Measurements from ENCODE around the gene JARID2. TPM values are rescaled to one million over a fixed set of nuclear protein-coding genes. Genes with fewer than 3 reads are reported as not detected.

Gene JARID2
- total and polyA plus RNA-seq, 7 experiments from 2014 or later: 6.9 to 39.6 (median 24.1) TPM

GRCh38 chr6:15420959-15421438 is 175.1 kb downstream of the JARID2 start:
- peaks cover 10 to 60% (median 31%) of the 10 kb centered on the region in 5 donors for H3K36me3 Mint-ChIP-seq
- peak overlapping the region; percentile 3 to 86 (median 69) for H3K4me3 Mint-ChIP-seq
- peak overlapping the region; percentile 63 to 93 (median 87) for H3K27ac Mint-ChIP-seq
- Histone ChIP-seq H3K4me3 (ENCODE audit: low read length) (peak overlapping the region; percentile 9), H3K36me3 (ENCODE audit: control insufficient read depth in 2 of 3, insufficient read depth in 3 of 3, low read length in 3 of 3) (no peaks in the 10 kb centered on the region), H3K27me3 (ENCODE audit: control insufficient read depth in 2 of 2, insufficient read depth in 2 of 2, low read length in 2 of 2) (no peaks in the 10 kb centered on the region), H3K9me3 (ENCODE audit: control insufficient read depth in 2 of 3, low read length in 3 of 3) (peaks cover 0 to 11% (median 0%) of the 10 kb centered on the region in 3 experiments), H3K27ac (ENCODE audit: low read depth, low read length) (peak overlapping the region; percentile 23), H3K4me1 (ENCODE audit: control insufficient read depth in 2 of 2, insufficient read depth in 2 of 2, low read length in 2 of 2) (peaks cover 17 to 31% of the 10 kb centered on the region in 2 donors)
- peaks cover 0 to 42% (median 18%) of the 10 kb centered on the region in 11 donors for H3K9me3 Mint-ChIP-seq
- H3K27me3 Mint-ChIP-seq: no peaks in the 10 kb centered on the region
- intact Hi-C loops (cut with micrococcal nuclease): loop anchor here (1.0 to 10.0 kb wide), 4 partner anchors 17 to 686 kb away; no protein-coding TSS in a partner anchor
- peak; percentile 80 for ATAC-seq
- peaks cover 37 to 65% (median 57%) of the 10 kb centered on the region in 7 donors for H3K4me1 Mint-ChIP-seq
- DNase-seq: peak in 4 of 9 donors; percentile 24 to 41 (median 28)
- ChIA-PET POLR2A (interaction anchor here (0.9 to 1.5 kb wide), 4 partner anchors 9 to 707 kb away, joined by 3 to 4 read pairs (median 3); no protein-coding TSS in a partner anchor), CTCF (interaction anchor here (0.6 to 1.4 kb wide), 6 partner anchors 12 to 1291 kb away, joined by 3 to 4 read pairs (median 4); no protein-coding TSS in a partner anchor)

- Histone ChIP-seq H3K4me3 (ENCODE audit: low read length) (peak overlapping the region; percentile 9), H3K36me3 (ENCODE audit: control insufficient read depth in 2 of 3, insufficient read depth in 3 of 3, low read length in 3 of 3) (no peaks in the 10 kb centered on the region), H3K4me1 (ENCODE audit: control insufficient read depth in 2 of 2, insufficient read depth in 2 of 2, low read length in 2 of 2) (peaks cover 17 to 42% of the 10 kb centered on the region in 2 donors), H3K27me3 (ENCODE audit: control insufficient read depth in 2 of 2, insufficient read depth in 2 of 2, low read length in 2 of 2) (no peaks in the 10 kb centered on the region), H3K9me3 (ENCODE audit: control insufficient read depth in 2 of 3, low read length in 3 of 3) (peaks cover 0 to 11% (median 0%) of the 10 kb centered on the region in 3 experiments), H3K27ac (ENCODE audit: low read depth, low read length) (no peak overlapping the region)
- ChIA-PET POLR2A (interaction anchor here (0.6 to 1.7 kb wide), 5 partner anchors 10 to 706 kb away, joined by 3 to 5 read pairs (median 3); no protein-coding TSS in a partner anchor), CTCF (interaction anchor here (0.5 to 1.4 kb wide), 8 partner anchors 11 to 1293 kb away, joined by 3 to 4 read pairs (median 3); no protein-coding TSS in a partner anchor)
- peaks cover 6 to 56% (median 25%) of the 10 kb centered on the region in 5 donors for H3K36me3 Mint-ChIP-seq
- peaks cover 43 to 71% (median 63%) of the 10 kb centered on the region in 7 donors for H3K4me1 Mint-ChIP-seq
- H3K4me3 Mint-ChIP-seq: peak overlapping the region; percentile 54 to 88 (median 70)
- H3K9me3 Mint-ChIP-seq: peaks cover 0 to 35% (median 13%) of the 10 kb centered on the region in 11 donors
- DNase-seq (peak in 1 of 9 donors; percentile 35), ATAC-seq (peak; percentile 61)
- intact Hi-C loops (cut with micrococcal nuclease): loop anchor here (1.0 to 10.0 kb wide), 5 partner anchors 18 to 687 kb away; no protein-coding TSS in a partner anchor
- no peaks in the 10 kb centered on the region for H3K27me3 Mint-ChIP-seq
- H3K27ac Mint-ChIP-seq: peak overlapping the region in 8 of 9 donors; percentile 8 to 93 (median 58)
Observed at GRCh38 chr6:15421945-15422733, 176.3 kb downstream of the JARID2 start.

- Histone ChIP-seq H3K27ac (ENCODE audit: low read depth, low read length) (no peak overlapping the region), H3K27me3 (ENCODE audit: control insufficient read depth in 2 of 2, insufficient read depth in 2 of 2, low read length in 2 of 2) (no peaks in the 10 kb centered on the region), H3K4me3 (ENCODE audit: low read length) (no peak overlapping the region), H3K4me1 (ENCODE audit: control insufficient read depth in 2 of 2, insufficient read depth in 2 of 2, low read length in 2 of 2) (peaks cover 20 to 50% of the 10 kb centered on the region in 2 donors), H3K9me3 (ENCODE audit: control insufficient read depth in 2 of 3, low read length in 3 of 3) (peaks cover 0 to 11% (median 0%) of the 10 kb centered on the region in 3 experiments), H3K36me3 (ENCODE audit: control insufficient read depth in 2 of 3, insufficient read depth in 3 of 3, low read length in 3 of 3) (no peaks in the 10 kb centered on the region)
- Mint-ChIP-seq H3K9me3 (peaks cover 0 to 22% (median 10%) of the 10 kb centered on the region in 11 donors), H3K4me1 (peaks cover 53 to 80% (median 75%) of the 10 kb centered on the region in 7 donors), H3K4me3 (peak overlapping the region in 5 of 10 donors; percentile 14 to 48 (median 41)), H3K27me3 (no peaks in the 10 kb centered on the region), H3K27ac (peak overlapping the region in 3 of 9 donors; percentile 9 to 72 (median 21)), H3K36me3 (peaks cover 7 to 56% (median 15%) of the 10 kb centered on the region in 5 donors)
- ChIA-PET CTCF (no interaction called here), POLR2A (interaction anchor here (1.7 kb wide), 1 partner anchor 11 kb away, joined by 5 read pairs; no protein-coding TSS in a partner anchor)
- intact Hi-C loops (cut with micrococcal nuclease): loop anchor here (5.0 to 10.0 kb wide), 2 partner anchors 56 to 689 kb away; no protein-coding TSS in a partner anchor
- DNase-seq (no peak), ATAC-seq (no peak)
Observed at GRCh38 chr6:15423286-15423993, 177.6 kb downstream of the JARID2 start.

DNA sequence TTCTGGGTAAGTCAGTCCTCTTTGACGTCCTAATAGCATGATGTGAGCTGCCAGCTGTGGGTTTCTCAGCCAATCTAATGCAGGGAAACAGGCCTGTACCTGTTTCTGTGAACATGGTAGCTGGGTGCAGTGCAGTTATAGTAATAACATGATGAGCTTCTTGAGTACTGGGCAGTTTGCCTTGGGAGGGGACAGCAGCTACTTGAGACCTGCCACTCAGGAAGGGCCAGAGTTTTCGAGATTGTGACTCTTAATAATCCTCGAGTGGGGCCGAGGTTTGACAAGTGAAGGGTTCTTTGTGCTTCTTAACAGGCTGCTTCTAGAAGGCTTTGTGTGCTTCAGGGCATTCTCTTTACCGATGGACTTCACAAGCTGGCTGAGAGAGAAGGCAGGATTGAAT is 180.1 kb downstream of the JARID2 start:
- Histone ChIP-seq H3K27me3 (ENCODE audit: control insufficient read depth in 2 of 2, insufficient read depth in 2 of 2, low read length in 2 of 2) (no peaks in the 10 kb centered on the region), H3K36me3 (ENCODE audit: control insufficient read depth in 2 of 3, insufficient read depth in 3 of 3, low read length in 3 of 3) (no peaks in the 10 kb centered on the region), H3K9me3 (ENCODE audit: control insufficient read depth in 2 of 3, low read length in 3 of 3) (no peaks in the 10 kb centered on the region), H3K4me3 (ENCODE audit: low read length) (no peak overlapping the region), H3K27ac (ENCODE audit: low read depth, low read length) (no peak overlapping the region), H3K4me1 (ENCODE audit: control insufficient read depth in 2 of 2, insufficient read depth in 2 of 2, low read length in 2 of 2) (peaks cover 17 to 46% of the 10 kb centered on the region in 2 donors)
- H3K27me3 Mint-ChIP-seq: no peaks in the 10 kb centered on the region
- POLR2A ChIA-PET: interaction anchor here (1.5 kb wide), 1 partner anchor 23 kb away, joined by 3 read pairs; no protein-coding TSS in a partner anchor
- peak overlapping the region in 4 of 10 donors; percentile 1 to 60 (median 11) for H3K4me3 Mint-ChIP-seq
- peaks cover 0 to 1% (median 0%) of the 10 kb centered on the region in 11 donors for H3K9me3 Mint-ChIP-seq
- peaks cover 0 to 40% (median 3%) of the 10 kb centered on the region in 5 donors for H3K36me3 Mint-ChIP-seq
- DNase-seq (no peak), ATAC-seq (no peak)
- intact Hi-C loops (cut with micrococcal nuclease): loop anchor here in 1 of 2 donors (10.0 kb wide), 1 partner anchor 691 kb away; no protein-coding TSS in a partner anchor
- CTCF ChIA-PET: interaction anchor here (0.6 to 0.9 kb wide), 2 partner anchors 23 to 1793 kb away, joined by 3 to 4 read pairs; no protein-coding TSS in a partner anchor
- H3K4me1 Mint-ChIP-seq: peaks cover 57 to 95% (median 87%) of the 10 kb centered on the region in 7 donors
- peak overlapping the region in 3 of 9 donors; percentile 12 to 44 (median 35) for H3K27ac Mint-ChIP-seq

DNA sequence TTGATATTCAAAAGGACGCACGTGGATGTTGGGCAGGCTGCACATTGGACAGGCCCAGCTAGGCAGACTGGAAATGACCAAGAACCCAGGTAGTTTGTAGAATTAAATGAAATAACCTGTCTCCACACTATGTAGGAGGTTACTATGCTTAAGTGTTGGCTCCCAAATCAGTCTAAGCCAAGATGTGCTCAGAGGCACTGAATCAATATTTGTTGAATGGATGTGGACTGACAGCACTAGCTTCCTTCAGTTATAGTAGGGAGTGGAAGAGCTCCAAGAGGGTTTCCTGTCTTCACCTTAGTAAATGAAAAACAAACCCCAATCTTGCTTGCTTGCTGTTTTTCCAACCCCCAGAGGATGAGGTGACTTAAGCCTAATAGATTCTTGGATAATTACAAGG is 180.5 kb downstream of the JARID2 start:
- H3K4me1 Mint-ChIP-seq: peaks cover 56 to 95% (median 87%) of the 10 kb centered on the region in 7 donors
- peak overlapping the region in 2 of 9 donors; percentile 12 to 35 for H3K27ac Mint-ChIP-seq
- Histone ChIP-seq H3K9me3 (ENCODE audit: control insufficient read depth in 2 of 3, low read length in 3 of 3) (no peaks in the 10 kb centered on the region), H3K36me3 (ENCODE audit: control insufficient read depth in 2 of 3, insufficient read depth in 3 of 3, low read length in 3 of 3) (no peaks in the 10 kb centered on the region), H3K4me1 (ENCODE audit: control insufficient read depth in 2 of 2, insufficient read depth in 2 of 2, low read length in 2 of 2) (peaks cover 13 to 42% of the 10 kb centered on the region in 2 donors), H3K27ac (ENCODE audit: low read depth, low read length) (no peak overlapping the region), H3K4me3 (ENCODE audit: low read length) (no peak overlapping the region), H3K27me3 (ENCODE audit: control insufficient read depth in 2 of 2, insufficient read depth in 2 of 2, low read length in 2 of 2) (no peaks in the 10 kb centered on the region)
- peak overlapping the region in 2 of 10 donors; percentile 14 to 60 for H3K4me3 Mint-ChIP-seq
- POLR2A ChIA-PET: interaction anchor here (1.5 kb wide), 1 partner anchor 24 kb away, joined by 3 read pairs; no protein-coding TSS in a partner anchor
- DNase-seq (no peak), ATAC-seq (no peak)
- no peaks in the 10 kb centered on the region for H3K27me3 Mint-ChIP-seq
- CTCF ChIA-PET: interaction anchor here (0.6 to 0.9 kb wide), 3 partner anchors 23 to 1794 kb away, joined by 3 to 4 read pairs (median 3); no protein-coding TSS in a partner anchor
- peaks cover 0 to 38% (median 3%) of the 10 kb centered on the region in 5 donors for H3K36me3 Mint-ChIP-seq
- no peaks in the 10 kb centered on the region for H3K9me3 Mint-ChIP-seq
- intact Hi-C loops (cut with micrococcal nuclease): loop anchor here in 1 of 2 donors (10.0 kb wide), 1 partner anchor 692 kb away; no protein-coding TSS in a partner anchor
